Gastrocnemius medialis (tissue), 4 donors: ENCODE measurements around the gene JAKMIP1.

Experiments used
- POLR2A ChIP-seq, 2 donors: fragments of 450-650 bp; IDR thresholded peaks; one replicate each; pipeline ENCODE4 v1.6.1; 2017; ENCODE audit warnings: antibody characterized with exemption in 2 of 2, mild to moderate bottlenecking in 2 of 2, moderate library complexity in 2 of 2
- TF ChIP-seq, protein P1 (sequence below), 5 experiments: fragments of 450-650 bp in 3 of 5; fragments of 200-600 bp in 2 of 5; sonication (generic) in 2 of 5; IDR thresholded peaks in 4 of 5; conservative IDR thresholded peaks in 1 of 5; 1 replicate in 4 of 5; 2 replicates in 1 of 5; pipeline ENCODE4 v1.5.1; 2016 to 2019; ENCODE audit warnings: antibody characterized with exemption in 5 of 5, mild to moderate bottlenecking in 3 of 5, moderate library complexity in 3 of 5

DNA sequence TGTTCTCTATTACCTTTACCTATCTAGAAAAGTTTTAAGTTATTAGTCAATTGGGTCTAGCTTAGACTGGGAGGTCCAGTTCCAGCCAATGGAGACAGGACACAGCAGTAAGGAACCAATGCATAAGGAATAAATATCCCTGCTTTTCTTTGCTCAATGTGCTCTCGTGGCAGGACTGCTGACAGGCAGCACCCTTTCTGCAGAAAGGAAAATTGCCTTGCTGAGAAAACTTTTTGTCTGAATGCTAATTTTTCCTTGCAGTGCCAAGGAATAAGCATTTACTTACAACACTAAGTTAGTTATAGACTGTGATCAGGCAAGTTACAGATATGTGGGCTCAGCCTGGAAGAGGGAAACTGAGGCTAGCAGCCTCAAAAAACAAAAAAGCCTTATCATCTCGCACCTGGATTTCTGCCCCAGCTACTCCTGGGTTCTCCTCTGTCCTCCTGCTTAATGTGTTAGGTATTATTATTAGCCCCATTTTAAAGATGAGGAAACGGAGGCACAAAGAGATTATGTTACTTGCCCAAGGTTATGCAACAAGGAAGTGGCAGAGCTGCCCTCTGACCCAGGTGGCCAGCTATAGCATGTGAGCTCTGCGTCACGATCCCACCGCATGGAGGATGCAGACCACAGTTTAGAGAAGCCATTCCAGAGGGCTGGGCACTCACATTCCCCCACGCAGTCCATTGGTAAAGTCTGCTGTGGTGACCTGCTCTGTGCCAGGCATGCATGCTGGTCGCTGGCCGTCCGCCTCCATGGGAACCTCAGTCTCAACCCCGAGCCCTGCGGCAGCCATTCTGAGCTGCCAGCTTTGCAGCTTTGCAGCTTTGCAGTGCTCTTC lies 141.6 kb downstream of the JAKMIP1 start:
- no peak for TF ChIP-seq POLR2A (IDR thresholded peaks at IDR 0.05)
- TF ChIP-seq, protein P1, sequence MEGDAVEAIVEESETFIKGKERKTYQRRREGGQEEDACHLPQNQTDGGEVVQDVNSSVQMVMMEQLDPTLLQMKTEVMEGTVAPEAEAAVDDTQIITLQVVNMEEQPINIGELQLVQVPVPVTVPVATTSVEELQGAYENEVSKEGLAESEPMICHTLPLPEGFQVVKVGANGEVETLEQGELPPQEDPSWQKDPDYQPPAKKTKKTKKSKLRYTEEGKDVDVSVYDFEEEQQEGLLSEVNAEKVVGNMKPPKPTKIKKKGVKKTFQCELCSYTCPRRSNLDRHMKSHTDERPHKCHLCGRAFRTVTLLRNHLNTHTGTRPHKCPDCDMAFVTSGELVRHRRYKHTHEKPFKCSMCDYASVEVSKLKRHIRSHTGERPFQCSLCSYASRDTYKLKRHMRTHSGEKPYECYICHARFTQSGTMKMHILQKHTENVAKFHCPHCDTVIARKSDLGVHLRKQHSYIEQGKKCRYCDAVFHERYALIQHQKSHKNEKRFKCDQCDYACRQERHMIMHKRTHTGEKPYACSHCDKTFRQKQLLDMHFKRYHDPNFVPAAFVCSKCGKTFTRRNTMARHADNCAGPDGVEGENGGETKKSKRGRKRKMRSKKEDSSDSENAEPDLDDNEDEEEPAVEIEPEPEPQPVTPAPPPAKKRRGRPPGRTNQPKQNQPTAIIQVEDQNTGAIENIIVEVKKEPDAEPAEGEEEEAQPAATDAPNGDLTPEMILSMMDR (IDR thresholded peaks at IDR 0.05 in 4 of 5, conservative IDR thresholded peaks at IDR 0.05 in 1 of 5), result no peak
